Breast epithelium (tissue), 4 donors: ENCODE measurements around the gene NXN. TPM values are rescaled to one million over a fixed set of nuclear protein-coding genes. Genes with fewer than 3 reads are reported as not detected.

Source experiments
- DNase-seq, 2 donors: peaks; one replicate each; pipeline ENCODE4 v3.0.0-alpha.2; 2019; ENCODE audit warnings: low spot score in 2 of 2
- H3K27ac ChIP-seq, 2 donors: fragments of 200-600 bp; sonication (generic) in 1 of 2; one replicate each; pipeline ENCODE4 v1.5.1; 2016 to 2019; ENCODE audit warnings: mild to moderate bottlenecking in 1 of 2
- H3K27me3 ChIP-seq, 2 donors: fragments of 200-600 bp; sonication (generic) in 1 of 2; one replicate each; pipeline versions ENCODE4 v1.5.1 to v1.6.0; 2017 to 2019; ENCODE audit warnings: control low read depth in 1 of 2, mild to moderate bottlenecking in 1 of 2
- H3K36me3 ChIP-seq: fragments of 200-600 bp; one replicate; pipeline ENCODE4 v1.5.1; 2019
- H3K4me1 ChIP-seq, 2 donors: fragments of 200-600 bp; sonication (generic); one replicate each; pipeline ENCODE4 v1.5.1; 2016 to 2019; ENCODE audit warnings: control low read depth in 1 of 2
- H3K4me3 ChIP-seq, 3 donors: fragments of 200-600 bp; sonication (generic); 1 replicate in 2 of 3; 2 replicates in 1 of 3; pipeline ENCODE4 v1.5.1; 2016 to 2019; ENCODE audit warnings: mild to moderate bottlenecking in 3 of 3, moderate library complexity in 2 of 3
- H3K9me3 ChIP-seq, 2 donors: fragments of 200-600 bp; sonication (generic) in 1 of 2; one replicate each; pipeline ENCODE4 v1.5.1; 2016 to 2019; ENCODE audit warnings: control low read depth in 1 of 2
- POLR2A ChIP-seq: fragments of 450-650 bp; IDR thresholded peaks from one replicate; pipeline ENCODE4 v1.6.1; 2016; ENCODE audit warnings: antibody characterized with exemption, mild to moderate bottlenecking, moderate library complexity
- POLR2AphosphoS5 ChIP-seq, 3 donors: sonication (generic); formaldehyde crosslinking; IDR thresholded peaks; one replicate each; pipeline ENCODE4 v1.6.1; 2017; ENCODE audit warnings: antibody characterized with exemption in 3 of 3
- intact Hi-C: fragments of 100-400 bp; cut with DNase I; formaldehyde crosslinking; loops from one replicate; pipeline ENCODE4 v1.15.1; 2023; ENCODE audit warnings: low total_unique reads
- total RNA-seq, 3 donors: library from RNA; depleted of rRNA; stranded (reverse); fragments of >200 nt; gene quantifications; one replicate each; pipeline ENCODE4 v1.1.0, GENCODE V29; 2016
- TF ChIP-seq, protein P1 (sequence below), 3 donors: fragments of 450-650 bp; IDR thresholded peaks; one replicate each; pipeline ENCODE4 v1.5.1; 2016 to 2017; ENCODE audit warnings: antibody characterized with exemption in 3 of 3, mild to moderate bottlenecking in 3 of 3, moderate library complexity in 3 of 3

The NXN gene
- total RNA-seq, 3 donors from 2014 or later, result 9.3 to 14.3 (median 12.8) TPM

- no peak for TF ChIP-seq POLR2A
- no peak for TF ChIP-seq POLR2AphosphoS5 (IDR thresholded peaks at IDR 0.05)
- TF ChIP-seq, protein P1, sequence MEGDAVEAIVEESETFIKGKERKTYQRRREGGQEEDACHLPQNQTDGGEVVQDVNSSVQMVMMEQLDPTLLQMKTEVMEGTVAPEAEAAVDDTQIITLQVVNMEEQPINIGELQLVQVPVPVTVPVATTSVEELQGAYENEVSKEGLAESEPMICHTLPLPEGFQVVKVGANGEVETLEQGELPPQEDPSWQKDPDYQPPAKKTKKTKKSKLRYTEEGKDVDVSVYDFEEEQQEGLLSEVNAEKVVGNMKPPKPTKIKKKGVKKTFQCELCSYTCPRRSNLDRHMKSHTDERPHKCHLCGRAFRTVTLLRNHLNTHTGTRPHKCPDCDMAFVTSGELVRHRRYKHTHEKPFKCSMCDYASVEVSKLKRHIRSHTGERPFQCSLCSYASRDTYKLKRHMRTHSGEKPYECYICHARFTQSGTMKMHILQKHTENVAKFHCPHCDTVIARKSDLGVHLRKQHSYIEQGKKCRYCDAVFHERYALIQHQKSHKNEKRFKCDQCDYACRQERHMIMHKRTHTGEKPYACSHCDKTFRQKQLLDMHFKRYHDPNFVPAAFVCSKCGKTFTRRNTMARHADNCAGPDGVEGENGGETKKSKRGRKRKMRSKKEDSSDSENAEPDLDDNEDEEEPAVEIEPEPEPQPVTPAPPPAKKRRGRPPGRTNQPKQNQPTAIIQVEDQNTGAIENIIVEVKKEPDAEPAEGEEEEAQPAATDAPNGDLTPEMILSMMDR (IDR thresholded peaks at IDR 0.05), result no peak
- no peaks in the 10 kb centered on the region for H3K4me1 ChIP-seq
- intact Hi-C loops, result loop anchor here (5.0 kb wide), 1 partner anchor 186 kb away; no protein-coding TSS in a partner anchor
- DNase-seq, result no peak
- no peaks in the 10 kb centered on the region for H3K9me3 ChIP-seq
- no peaks in the 10 kb centered on the region for H3K36me3 ChIP-seq
- H3K27me3 ChIP-seq, result no peaks in the 10 kb centered on the region
- no peak overlapping the region for H3K4me3 ChIP-seq
- H3K27ac ChIP-seq, result peak overlapping the region in 1 of 2 donors; percentile 57
These were observed 183.0 kb downstream of the NXN start for GRCh38 chr17:796609-797008.

DNA sequence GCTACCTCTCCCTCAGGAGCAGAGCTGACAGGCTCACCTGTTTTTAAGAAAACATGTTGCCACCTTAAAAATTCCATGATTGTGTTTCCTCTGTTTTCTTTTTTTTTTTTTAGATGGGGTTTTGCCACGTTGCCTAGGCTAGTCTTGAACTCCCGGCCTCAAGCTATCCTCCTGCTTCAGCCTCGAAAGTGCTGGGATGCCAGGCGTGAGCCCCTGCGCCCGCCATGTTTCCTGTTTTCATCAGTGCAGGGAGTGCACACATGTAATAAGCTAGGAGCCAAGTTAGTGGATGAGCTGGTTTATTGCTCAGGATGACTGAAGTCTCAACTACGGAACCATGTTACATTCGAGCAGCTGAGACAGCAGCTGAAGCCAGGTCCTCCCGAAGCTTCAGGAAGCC, 183.9 kb downstream of the NXN start:
- H3K9me3 ChIP-seq, result no peaks in the 10 kb centered on the region
- intact Hi-C loops, result loop anchor here (5.0 kb wide), 1 partner anchor 187 kb away; no protein-coding TSS in a partner anchor
- no peaks in the 10 kb centered on the region for H3K4me1 ChIP-seq
- no peaks in the 10 kb centered on the region for H3K27me3 ChIP-seq
- TF ChIP-seq, protein P1 (IDR thresholded peaks at IDR 0.05), result no peak
- no peak for TF ChIP-seq POLR2AphosphoS5 (IDR thresholded peaks at IDR 0.05)
- TF ChIP-seq POLR2A, result no peak
- H3K4me3 ChIP-seq, result no peak overlapping the region
- no peaks in the 10 kb centered on the region for H3K36me3 ChIP-seq
- DNase-seq, result no peak
- no peak overlapping the region for H3K27ac ChIP-seq

DNA sequence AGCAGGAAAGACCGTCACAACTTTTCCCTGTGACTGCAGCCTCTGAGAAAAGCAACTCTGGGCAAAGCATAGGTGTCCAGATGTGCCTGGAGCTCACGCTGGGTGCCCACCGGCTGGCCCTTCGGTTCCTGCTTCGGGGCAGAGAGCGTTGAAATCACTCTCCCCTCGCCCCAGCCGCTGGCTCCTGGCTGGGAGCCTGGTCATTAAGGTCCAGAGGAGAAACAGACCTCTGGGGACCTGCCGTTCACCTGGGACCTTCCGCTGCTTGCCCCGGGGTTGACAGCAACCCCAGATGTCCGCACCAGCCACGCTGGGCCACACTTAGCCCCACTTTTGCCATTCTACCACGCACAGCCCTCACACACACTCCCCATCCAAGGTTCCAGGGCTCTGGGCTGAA, 184.3 kb downstream of the NXN start:
- Histone ChIP-seq H3K4me3 (peak overlapping the region; percentile 23 to 38 (median 35)), H3K36me3 (no peaks in the 10 kb centered on the region), H3K27ac (peak overlapping the region; percentile 39 to 42)

DNA sequence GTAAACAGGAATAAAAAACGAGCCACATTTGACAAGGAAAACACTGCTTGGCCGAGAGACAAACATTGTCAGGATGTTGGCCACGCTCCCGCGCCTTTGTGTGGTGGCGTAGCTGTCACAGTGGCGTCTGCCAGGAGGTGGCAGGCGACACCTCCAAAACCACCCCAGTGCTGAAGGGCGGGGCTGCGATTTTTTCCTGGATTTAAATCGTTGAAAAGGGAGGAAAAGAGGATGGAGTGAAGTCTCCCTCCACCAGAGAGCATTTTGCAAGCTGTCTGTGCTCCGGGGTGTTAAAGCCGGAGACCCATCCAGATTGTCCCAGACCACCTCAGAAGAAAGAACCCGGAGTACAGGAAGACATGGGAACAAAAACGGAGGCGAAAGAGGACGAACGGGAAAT, 184.7 kb downstream of the NXN start:
- Histone ChIP-seq H3K9me3 (no peaks in the 10 kb centered on the region), H3K4me3 (peak overlapping the region; percentile 23 to 38 (median 35)), H3K4me1 (no peaks in the 10 kb centered on the region), H3K36me3 (no peaks in the 10 kb centered on the region), H3K27me3 (no peaks in the 10 kb centered on the region), H3K27ac (peak overlapping the region; percentile 39 to 42)
- peak; percentile 68 to 89 (median 77) for TF ChIP-seq POLR2AphosphoS5 (IDR thresholded peaks at IDR 0.05)
- TF ChIP-seq, protein P1 (IDR thresholded peaks at IDR 0.05), result peak; percentile 72 to 94 (median 92)
- TF ChIP-seq POLR2A, result no peak
- intact Hi-C loops, result loop anchor here (5.0 kb wide), 1 partner anchor 187 kb away; no protein-coding TSS in a partner anchor
- DNase-seq, result peak; percentile 85 to 87

More for the DNA sequence above, 184.3 kb downstream of the NXN start:
- TF ChIP-seq, protein P1 (IDR thresholded peaks at IDR 0.05), result no peak
- TF ChIP-seq POLR2A, result no peak
- no peaks in the 10 kb centered on the region for H3K27me3 ChIP-seq
- DNase-seq, result no peak
- no peaks in the 10 kb centered on the region for H3K9me3 ChIP-seq
- H3K4me1 ChIP-seq, result no peaks in the 10 kb centered on the region
- intact Hi-C loops, result loop anchor here (5.0 kb wide), 1 partner anchor 187 kb away; no protein-coding TSS in a partner anchor

GRCh38 chr17:792277-792676, 187.3 kb downstream of the NXN start:
- no peaks in the 10 kb centered on the region for H3K36me3 ChIP-seq
- intact Hi-C loops, result no loop called here
- no peaks in the 10 kb centered on the region for H3K4me1 ChIP-seq
- H3K27me3 ChIP-seq, result no peaks in the 10 kb centered on the region
- DNase-seq, result no peak
- no peak overlapping the region for H3K4me3 ChIP-seq
- H3K27ac ChIP-seq, result no peak overlapping the region
- TF ChIP-seq, protein P1 (IDR thresholded peaks at IDR 0.05), result no peak
- TF ChIP-seq POLR2A, result no peak
- TF ChIP-seq POLR2AphosphoS5 (IDR thresholded peaks at IDR 0.05), result no peak
- H3K9me3 ChIP-seq, result no peaks in the 10 kb centered on the region
